H9 (cell line): ENCODE measurements around the gene ANXA1. TPM values are rescaled to one million over a fixed set of nuclear protein-coding genes. Genes with fewer than 3 reads are reported as not detected.

ENCODE experiments used
- DNase-seq: peaks from one replicate; pipeline ENCODE4 v3.0.0-alpha.2; 2017
- H2AFZ ChIP-seq: one replicate; pipeline ENCODE4 v1.6.1; 2013; ENCODE audit warnings: mild to moderate bottlenecking, low read length, control low read depth, moderate library complexity
- H2AK5ac ChIP-seq: 2 replicates; pipeline ENCODE4 v1.6.1; 2013; ENCODE audit warnings: low read length, control low read depth, mixed read lengths; ENCODE audit not compliant: insufficient read length
- H2BK120ac ChIP-seq: one replicate; pipeline ENCODE4 v1.6.1; 2013; ENCODE audit warnings: low read depth, mild to moderate bottlenecking, low read length, control low read depth, inconsistent platforms; ENCODE audit not compliant: poor library complexity, severe bottlenecking
- H2BK12ac ChIP-seq: 2 replicates; pipeline ENCODE4 v1.6.1; 2013; ENCODE audit warnings: low read length, control low read depth, mixed read lengths, low read depth; ENCODE audit not compliant: insufficient read length
- H2BK15ac ChIP-seq: 2 replicates; pipeline ENCODE4 v1.6.1; 2013; ENCODE audit warnings: low read depth, low read length, control low read depth
- H2BK20ac ChIP-seq: one replicate; pipeline ENCODE4 v1.6.1; 2013; ENCODE audit warnings: low read depth, mild to moderate bottlenecking, low read length, control low read depth, inconsistent platforms; ENCODE audit not compliant: poor library complexity, severe bottlenecking
- H2BK5ac ChIP-seq: 2 replicates; pipeline ENCODE4 v1.6.1; 2013; ENCODE audit warnings: low read length, control low read depth, mixed read lengths; ENCODE audit not compliant: insufficient read length
- H3K14ac ChIP-seq: 2 replicates; pipeline ENCODE4 v1.6.1; 2013; ENCODE audit warnings: low read length, control low read depth; ENCODE audit not compliant: insufficient read depth
- H3K18ac ChIP-seq: 2 replicates; pipeline ENCODE4 v1.6.1; 2013; ENCODE audit warnings: low read depth, mild to moderate bottlenecking, mixed read lengths, low read length, control low read depth; ENCODE audit not compliant: insufficient read length
- H3K23ac ChIP-seq: 2 replicates; pipeline ENCODE4 v1.6.1; 2013; ENCODE audit warnings: low read length, control low read depth, mixed read lengths, low read depth; ENCODE audit not compliant: insufficient read length
- H3K23me2 ChIP-seq: 2 replicates; pipeline ENCODE4 v1.6.1; 2013; ENCODE audit warnings: low read depth, mild to moderate bottlenecking, mixed read lengths, low read length, control low read depth; ENCODE audit not compliant: insufficient read length, poor library complexity, severe bottlenecking
- H3K27ac ChIP-seq: 2 replicates; pipeline ENCODE4 v1.5.1; 2013; ENCODE audit warnings: low read length, control low read depth, mixed read lengths, low read depth; ENCODE audit not compliant: insufficient read length
- H3K27me3 ChIP-seq: 2 replicates; pipeline ENCODE4 v1.6.1; 2013; ENCODE audit warnings: low read length, control low read depth, inconsistent platforms; ENCODE audit not compliant: insufficient read depth
- H3K4ac ChIP-seq: 2 replicates; pipeline ENCODE4 v1.6.1; 2013; ENCODE audit warnings: low read depth, mild to moderate bottlenecking, control low read depth, inconsistent platforms, low read length, moderate library complexity
- H3K4me1 ChIP-seq: 2 replicates; pipeline ENCODE4 v1.6.1; 2013; ENCODE audit warnings: low read length, control low read depth, inconsistent platforms; ENCODE audit not compliant: insufficient read depth
- H3K4me2 ChIP-seq: 2 replicates; pipeline ENCODE4 v1.6.1; 2013; ENCODE audit warnings: low read length, control low read depth, mixed read lengths; ENCODE audit not compliant: insufficient read length, insufficient read depth
- H3K56ac ChIP-seq: 2 replicates; pipeline ENCODE4 v1.6.1; 2013; ENCODE audit warnings: low read depth, mild to moderate bottlenecking, mixed read lengths, low read length, control low read depth; ENCODE audit not compliant: insufficient read length
- H3K79me1 ChIP-seq: 2 replicates; pipeline ENCODE4 v1.6.1; 2013; ENCODE audit warnings: low read depth, mild to moderate bottlenecking, moderate library complexity, low read length, control low read depth, inconsistent platforms; ENCODE audit not compliant: insufficient read depth, poor library complexity, severe bottlenecking
- H3K79me2 ChIP-seq: 2 replicates; pipeline ENCODE4 v1.6.1; 2013; ENCODE audit warnings: low read length, control low read depth, inconsistent platforms; ENCODE audit not compliant: insufficient read depth
- H3K9ac ChIP-seq: 2 replicates; pipeline ENCODE4 v1.6.1; 2013; ENCODE audit warnings: low read length, control low read depth, mixed read lengths; ENCODE audit not compliant: insufficient read length; ENCODE audit errors: extremely low read depth
- H3K9me3 ChIP-seq: one replicate; pipeline ENCODE4 v1.6.1; 2013; ENCODE audit warnings: low read depth, low read length, inconsistent platforms; ENCODE audit not compliant: control insufficient read depth
- H3T11ph ChIP-seq: one replicate; pipeline ENCODE4 v1.6.1; 2013; ENCODE audit warnings: mild to moderate bottlenecking, low read length, control low read depth, inconsistent platforms
- H4K20me1 ChIP-seq: one replicate; pipeline ENCODE4 v1.6.1; 2013; ENCODE audit not compliant: control insufficient read depth, insufficient read length, insufficient read depth
- H4K5ac ChIP-seq: 2 replicates; pipeline ENCODE4 v1.6.1; 2013; ENCODE audit warnings: low read depth, mild to moderate bottlenecking, mixed read lengths, low read length, control low read depth; ENCODE audit not compliant: insufficient read length
- H4K8ac ChIP-seq: replicated peaks from 2 replicates; pipeline ENCODE4 v1.6.1; 2013; ENCODE audit warnings: low read length, control low read depth, mixed read lengths, low read depth; ENCODE audit not compliant: insufficient read length
- H4K91ac ChIP-seq: 2 replicates; pipeline ENCODE4 v1.6.1; 2013; ENCODE audit warnings: low read depth, mild to moderate bottlenecking, moderate library complexity, mixed read lengths, low read length, control low read depth; ENCODE audit not compliant: insufficient read length
- H3K27ac Mint-ChIP-seq, 3 experiments: 2 replicates in 2 of 3; 3 replicates in 1 of 3; pipeline ENCODE4 v1.8.0; 2020 to 2021; ENCODE audit warnings: mixed read lengths in 3 of 3, mild to moderate bottlenecking in 1 of 3, moderate library complexity in 1 of 3
- H3K27me3 Mint-ChIP-seq: 2 replicates; pipeline ENCODE4 v1.8.0; 2021; ENCODE audit warnings: low read depth, mild to moderate bottlenecking, moderate library complexity, mixed read lengths
- H3K36me3 Mint-ChIP-seq, 3 experiments: 2 replicates in 2 of 3; 3 replicates in 1 of 3; pipeline ENCODE4 v1.8.0; 2020 to 2021; ENCODE audit warnings: low read depth in 3 of 3, mixed read lengths in 3 of 3; ENCODE audit not compliant: insufficient read depth in 1 of 3
- H3K4me1 Mint-ChIP-seq, 2 experiments: 2 replicates each; pipeline ENCODE4 v1.8.0; 2020; ENCODE audit warnings: mixed read lengths in 2 of 2
- H3K4me3 Mint-ChIP-seq, 2 experiments: 2 replicates in 1 of 2; 3 replicates in 1 of 2; pipeline ENCODE4 v1.8.0; 2020 to 2021; ENCODE audit warnings: mild to moderate bottlenecking in 2 of 2, mixed read lengths in 2 of 2, moderate library complexity in 1 of 2
- H3K9me3 Mint-ChIP-seq, 2 experiments: 2 replicates in 1 of 2; 3 replicates in 1 of 2; pipeline ENCODE4 v1.8.0; 2020; ENCODE audit warnings: mild to moderate bottlenecking in 2 of 2, mixed read lengths in 2 of 2, moderate library complexity in 1 of 2
- WGBS: extraction: QIAGEN DNeasy Blood & Tissue Kit; methylation state at CpG from one replicate; pipeline ENCODE4 v1.1.7; 2013; ENCODE audit warnings: missing lambda C conversion rate, low lambda C conversion rate, mixed read lengths; ENCODE audit not compliant: insufficient read length; ENCODE audit errors: extremely low coverage; 5-methylcytosine and 5-hydroxymethylcytosine counted together
- total RNA-seq: library from RNA; stranded (reverse); gene quantifications from 2 replicates; pipeline ENCODE4 v1.2.1, GENCODE V29; 2021
- TF ChIP-seq, protein P1 (sequence below): fragments of 200-600 bp; sonication (generic); conservative IDR thresholded peaks from 3 replicates; pipeline ENCODE4 v1.8.0; 2021; ENCODE audit warnings: antibody characterized with exemption, mild to moderate bottlenecking

Gene ANXA1
- total RNA-seq, 1 experiment from 2014 or later = 3.5 TPM

GRCh38 chr9:73104921-73105320 is 46.7 kb upstream of the ANXA1 start:
- Histone ChIP-seq H3K23me2 (no peaks in the 10 kb centered on the region), H3K9ac (no peak overlapping the region), H2BK20ac (no peak overlapping the region), H3K4ac (no peak overlapping the region), H3K9me3 (no peaks in the 10 kb centered on the region), H3K23ac (no peak overlapping the region), H2BK5ac (no peak overlapping the region), H3K27ac (no peak overlapping the region), H3K79me2 (no peaks in the 10 kb centered on the region), H2BK120ac (no peak overlapping the region), H2AFZ (no peak overlapping the region), H3K79me1 (no peaks in the 10 kb centered on the region), H3K14ac (no peak overlapping the region), H4K91ac (no peak overlapping the region), H2BK12ac (no peak overlapping the region), H2AK5ac (no peak overlapping the region), H3T11ph (no peak overlapping the region), H4K5ac (no peak overlapping the region), H4K8ac (no peak overlapping the region), H3K56ac (no peak overlapping the region), H2BK15ac (no peak overlapping the region), H3K4me2 (no peak overlapping the region), H4K20me1 (no peaks in the 10 kb centered on the region), H3K4me1 (no peaks in the 10 kb centered on the region), H3K27me3 (no peaks in the 10 kb centered on the region), H3K18ac (no peak overlapping the region)
- no peak overlapping the region for H3K4me3 Mint-ChIP-seq
- DNase-seq = no peak
- H3K27ac Mint-ChIP-seq = no peak overlapping the region
- TF ChIP-seq, protein P1, sequence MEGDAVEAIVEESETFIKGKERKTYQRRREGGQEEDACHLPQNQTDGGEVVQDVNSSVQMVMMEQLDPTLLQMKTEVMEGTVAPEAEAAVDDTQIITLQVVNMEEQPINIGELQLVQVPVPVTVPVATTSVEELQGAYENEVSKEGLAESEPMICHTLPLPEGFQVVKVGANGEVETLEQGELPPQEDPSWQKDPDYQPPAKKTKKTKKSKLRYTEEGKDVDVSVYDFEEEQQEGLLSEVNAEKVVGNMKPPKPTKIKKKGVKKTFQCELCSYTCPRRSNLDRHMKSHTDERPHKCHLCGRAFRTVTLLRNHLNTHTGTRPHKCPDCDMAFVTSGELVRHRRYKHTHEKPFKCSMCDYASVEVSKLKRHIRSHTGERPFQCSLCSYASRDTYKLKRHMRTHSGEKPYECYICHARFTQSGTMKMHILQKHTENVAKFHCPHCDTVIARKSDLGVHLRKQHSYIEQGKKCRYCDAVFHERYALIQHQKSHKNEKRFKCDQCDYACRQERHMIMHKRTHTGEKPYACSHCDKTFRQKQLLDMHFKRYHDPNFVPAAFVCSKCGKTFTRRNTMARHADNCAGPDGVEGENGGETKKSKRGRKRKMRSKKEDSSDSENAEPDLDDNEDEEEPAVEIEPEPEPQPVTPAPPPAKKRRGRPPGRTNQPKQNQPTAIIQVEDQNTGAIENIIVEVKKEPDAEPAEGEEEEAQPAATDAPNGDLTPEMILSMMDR = no peak
- no peaks in the 10 kb centered on the region for H3K27me3 Mint-ChIP-seq
- H3K4me1 Mint-ChIP-seq = no peaks in the 10 kb centered on the region
- no CpG with 5 or more reads among the region's 3 CpGs for WGBS
- H3K36me3 Mint-ChIP-seq = no peaks in the 10 kb centered on the region
- no peaks in the 10 kb centered on the region for H3K9me3 Mint-ChIP-seq
